WTC11 (cell line): ENCODE results near the gene CIZ1. TPM values are rescaled to one million over a fixed set of nuclear protein-coding genes. Genes with fewer than 3 reads are reported as not detected.

Source experiments
- ATAC-seq: fragments of 200-7000 bp; cut with Tn5 transposase; 2 replicates; pipeline ENCODE4 v1.10.0; 2021; ENCODE audit warnings: mild to moderate bottlenecking, moderate library complexity
- CTCF ChIA-PET: fragments of 300-600 bp; sonication (Branson Sonifier 250); formaldehyde crosslinking; loops from one replicate; lab custom pipeline; 2021; ENCODE audit warnings: antibody characterized with exemption; lab: Charles Lee
- POLR2A ChIA-PET: fragments of 350-600 bp; sonication (Branson Sonifier 250); formaldehyde crosslinking; loops from one replicate; lab custom pipeline; 2021; ENCODE audit warnings: antibody characterized with exemption; lab: Charles Lee
- DNase-seq: peaks from one replicate; pipeline ENCODE4 v3.0.0; 2021; ENCODE audit warnings: low spot score
- H3K27ac Mint-ChIP-seq: 2 replicates; pipeline ENCODE4 v1.8.0; 2021; ENCODE audit warnings: mixed read lengths
- H3K27me3 Mint-ChIP-seq: 2 replicates; pipeline ENCODE4 v1.8.0; 2021; ENCODE audit warnings: low read depth, mild to moderate bottlenecking, moderate library complexity, mixed read lengths
- H3K36me3 Mint-ChIP-seq: 2 replicates; pipeline ENCODE4 v1.8.0; 2021; ENCODE audit warnings: mixed read lengths
- H3K4me1 Mint-ChIP-seq: 2 replicates; pipeline ENCODE4 v1.8.0; 2022; ENCODE audit warnings: mixed read lengths
- H3K4me3 Mint-ChIP-seq: 2 replicates; pipeline ENCODE4 v1.8.0; 2021; ENCODE audit warnings: mild to moderate bottlenecking, moderate library complexity, mixed read lengths
- H3K9me3 Mint-ChIP-seq: 2 replicates; pipeline ENCODE4 v1.8.0; 2021; ENCODE audit warnings: mixed read lengths
- ARID4B ChIP-seq: sonication (generic); formaldehyde crosslinking; IDR thresholded peaks from 2 replicates; pipeline ENCODE4 v1.8.0; 2023; ENCODE audit warnings: missing genetic modification reagents, mild to moderate bottlenecking, borderline replicate concordance
- ERG ChIP-seq: fragments of 250-450 bp; sonication (Bioruptor Pico); IDR thresholded peaks from 2 replicates; pipeline ENCODE4 v1.8.0; 2021; ENCODE audit warnings: mild to moderate bottlenecking
- FOXP1 ChIP-seq: sonication (generic); formaldehyde crosslinking; IDR thresholded peaks from 2 replicates; pipeline ENCODE4 v1.8.0; 2022; ENCODE audit warnings: missing genetic modification reagents, mild to moderate bottlenecking, moderate library complexity, borderline replicate concordance
- HMGXB4 ChIP-seq: sonication (generic); formaldehyde crosslinking; IDR thresholded peaks from 2 replicates; pipeline ENCODE4 v1.8.1; 2023; ENCODE audit warnings: mild to moderate bottlenecking, moderate library complexity, missing genetic modification reagents
- NFYB ChIP-seq: sonication (generic); formaldehyde crosslinking; conservative IDR thresholded peaks from 2 replicates; pipeline ENCODE4 v1.8.0; 2022; ENCODE audit warnings: low read depth, missing genetic modification reagents
- NR3C1 ChIP-seq: sonication (generic); formaldehyde crosslinking; conservative IDR thresholded peaks from 2 replicates; pipeline ENCODE4 v1.8.1; 2023; ENCODE audit warnings: low read depth, mild to moderate bottlenecking, missing genetic modification reagents
- SMAD4 ChIP-seq: sonication (generic); formaldehyde crosslinking; IDR thresholded peaks from 2 replicates; pipeline ENCODE4 v1.8.0; 2022; ENCODE audit warnings: mild to moderate bottlenecking, missing genetic modification reagents
- TP53 ChIP-seq: sonication (generic); formaldehyde crosslinking; IDR thresholded peaks from 2 replicates; pipeline ENCODE4 v1.8.1; 2023; ENCODE audit warnings: mild to moderate bottlenecking, missing genetic modification reagents
- ZBTB21 ChIP-seq: sonication (generic); formaldehyde crosslinking; IDR thresholded peaks from 2 replicates; pipeline ENCODE4 v1.8.1; 2023; ENCODE audit warnings: mild to moderate bottlenecking, missing genetic modification reagents, borderline replicate concordance
- ZNF121 ChIP-seq: sonication (generic); formaldehyde crosslinking; IDR thresholded peaks from 2 replicates; pipeline ENCODE4 v1.8.0; 2023; ENCODE audit warnings: missing genetic modification reagents
- ZNF138 ChIP-seq: sonication (generic); formaldehyde crosslinking; conservative IDR thresholded peaks from 2 replicates; pipeline ENCODE4 v1.8.1; 2022; ENCODE audit warnings: mild to moderate bottlenecking, moderate library complexity, missing genetic modification reagents
- ZNF317 ChIP-seq: sonication (generic); formaldehyde crosslinking; IDR thresholded peaks from 2 replicates; pipeline ENCODE4 v1.8.1; 2023; ENCODE audit warnings: low read depth, mild to moderate bottlenecking, moderate library complexity, missing genetic modification reagents, borderline replicate concordance
- total RNA-seq: library from RNA; stranded (reverse); gene quantifications from 3 replicates; pipeline ENCODE4 v1.2.3, GENCODE V29; 2021
- TF ChIP-seq, protein P1 (sequence below): fragments of 250-450 bp; sonication (Bioruptor Pico); IDR thresholded peaks from 2 replicates; pipeline ENCODE4 v1.9.0; 2021; ENCODE audit warnings: mild to moderate bottlenecking
- TF ChIP-seq, protein P2 (sequence below): sonication (generic); formaldehyde crosslinking; IDR thresholded peaks from 2 replicates; pipeline ENCODE4 v1.8.0; 2022; ENCODE audit warnings: mild to moderate bottlenecking, missing genetic modification reagents
- TF ChIP-seq, protein P3 (sequence below): sonication (generic); formaldehyde crosslinking; conservative IDR thresholded peaks from 2 replicates; pipeline ENCODE4 v1.8.1; 2022; ENCODE audit warnings: mild to moderate bottlenecking, missing genetic modification reagents
- TF ChIP-seq, protein P4 (sequence below): fragments of 250-450 bp; sonication (Bioruptor Pico); conservative IDR thresholded peaks from 2 replicates; pipeline ENCODE4 v1.9.0; 2021; ENCODE audit warnings: mild to moderate bottlenecking

Gene CIZ1
- total RNA-seq, 1 experiment from 2014 or later: 90.2 TPM

DNA sequence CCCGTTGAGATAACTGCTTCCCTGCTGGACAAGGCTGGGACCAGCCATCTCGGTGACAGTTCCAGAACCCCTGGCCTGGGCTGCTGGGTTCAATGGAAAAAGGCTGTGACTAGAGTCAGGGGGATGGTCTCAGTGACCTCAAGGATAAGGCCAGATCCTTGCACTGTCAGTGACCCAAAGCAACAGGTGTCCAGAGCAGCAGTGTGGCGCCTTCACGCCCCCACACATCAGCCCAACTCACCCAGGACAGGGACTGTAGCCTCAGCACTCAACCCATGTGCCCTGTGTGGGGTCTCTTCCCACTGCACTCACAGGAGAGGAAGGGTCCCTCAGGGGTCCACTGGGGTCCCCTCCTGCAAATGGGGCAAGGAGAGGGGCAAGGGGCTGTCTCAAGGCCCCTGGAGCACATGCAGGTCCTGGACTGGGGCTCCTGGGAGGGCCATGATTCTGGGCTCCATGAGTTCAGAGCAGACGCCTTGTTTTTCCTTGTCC, 42.8 kb downstream of the CIZ1 start:
- ChIA-PET CTCF (no interaction called here), POLR2A (no interaction called here)
- TF ChIP-seq ZBTB21 (CRISPR knock-in tag) (no peak), NFYB (CRISPR knock-in tag) (no peak), FOXP1 (no peak)
- no peak overlapping the region for H3K4me3 Mint-ChIP-seq
- no peak for ATAC-seq
- no peak overlapping the region for H3K27ac Mint-ChIP-seq
- no peaks in the 10 kb centered on the region for H3K9me3 Mint-ChIP-seq
- peaks cover 7% of the 10 kb centered on the region; the same call in 1 of the 2 replicates for H3K27me3 Mint-ChIP-seq
- no peak for DNase-seq
- no peaks in the 10 kb centered on the region for H3K36me3 Mint-ChIP-seq
- peaks cover 12% of the 10 kb centered on the region for H3K4me1 Mint-ChIP-seq

- peaks cover 7% of the 10 kb centered on the region; the same call in 1 of the 2 replicates for H3K27me3 Mint-ChIP-seq
- no peak for DNase-seq
- TF ChIP-seq ZNF317 (CRISPR knock-in tag) (no peak), NR3C1 (CRISPR knock-in tag) (no peak), HMGXB4 (CRISPR knock-in tag) (no peak), TP53 (CRISPR knock-in tag) (no peak), ARID4B (CRISPR knock-in tag) (no peak)
- H3K36me3 Mint-ChIP-seq: no peaks in the 10 kb centered on the region
- no peak for ATAC-seq
- POLR2A ChIA-PET: interaction anchor here (0.6 kb wide), 1 partner anchor 1772 kb away, joined by 4 read pairs; no protein-coding TSS in a partner anchor
- no peak overlapping the region for H3K4me3 Mint-ChIP-seq
- H3K9me3 Mint-ChIP-seq: no peaks in the 10 kb centered on the region
- CTCF ChIA-PET: interaction anchor here (1.1 to 3.3 kb wide), 3 partner anchors 18 to 29 kb away, joined by 3 to 27 read pairs (median 10); no protein-coding TSS in a partner anchor
- peaks cover 12% of the 10 kb centered on the region for H3K4me1 Mint-ChIP-seq
- H3K27ac Mint-ChIP-seq: no peak overlapping the region
Observed at GRCh38 chr9:128146591-128147120, 44.7 kb downstream of the CIZ1 start.

DNA sequence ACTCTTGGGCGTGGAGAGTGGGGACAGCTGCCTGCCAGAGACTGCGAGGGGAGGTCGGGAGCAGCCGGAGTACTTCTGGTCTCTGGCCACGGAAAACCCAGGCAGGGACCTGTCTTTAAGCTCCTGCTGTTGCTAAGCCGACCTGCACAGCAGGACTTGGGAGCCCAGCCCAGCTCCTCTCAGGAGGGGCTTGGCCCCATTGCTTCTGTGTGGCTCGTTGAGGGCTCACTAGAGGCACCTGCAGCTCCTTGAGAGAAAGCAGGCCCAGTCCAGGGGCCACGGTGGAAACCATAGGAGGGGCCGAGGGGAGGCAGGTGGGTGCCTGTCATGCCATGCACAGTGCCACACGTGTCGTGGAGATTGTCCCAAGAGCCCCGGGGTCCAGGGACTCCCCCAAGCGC, 45.4 kb downstream of the CIZ1 start:
- Mint-ChIP-seq H3K4me1 (peaks cover 9% of the 10 kb centered on the region), H3K36me3 (no peaks in the 10 kb centered on the region), H3K27me3 (peaks cover 3% of the 10 kb centered on the region; the same call in 1 of the 2 replicates), H3K9me3 (no peaks in the 10 kb centered on the region), H3K4me3 (no peak overlapping the region), H3K27ac (no peak overlapping the region)
- ChIA-PET CTCF (interaction anchor here (0.7 to 3.3 kb wide), 3 partner anchors 14 to 28 kb away, joined by 3 to 27 read pairs (median 10); partner anchors contain the start of gene BBLN), POLR2A (no interaction called here)
- ATAC-seq: no peak
- no peak for DNase-seq
- TF ChIP-seq ZNF121 (no peak), ERG (CRISPR knock-in tag) (no peak), SMAD4 (CRISPR knock-in tag) (no peak), FOXP1 (no peak), ZNF138 (CRISPR knock-in tag) (no peak)
- TF ChIP-seq, protein P1, sequence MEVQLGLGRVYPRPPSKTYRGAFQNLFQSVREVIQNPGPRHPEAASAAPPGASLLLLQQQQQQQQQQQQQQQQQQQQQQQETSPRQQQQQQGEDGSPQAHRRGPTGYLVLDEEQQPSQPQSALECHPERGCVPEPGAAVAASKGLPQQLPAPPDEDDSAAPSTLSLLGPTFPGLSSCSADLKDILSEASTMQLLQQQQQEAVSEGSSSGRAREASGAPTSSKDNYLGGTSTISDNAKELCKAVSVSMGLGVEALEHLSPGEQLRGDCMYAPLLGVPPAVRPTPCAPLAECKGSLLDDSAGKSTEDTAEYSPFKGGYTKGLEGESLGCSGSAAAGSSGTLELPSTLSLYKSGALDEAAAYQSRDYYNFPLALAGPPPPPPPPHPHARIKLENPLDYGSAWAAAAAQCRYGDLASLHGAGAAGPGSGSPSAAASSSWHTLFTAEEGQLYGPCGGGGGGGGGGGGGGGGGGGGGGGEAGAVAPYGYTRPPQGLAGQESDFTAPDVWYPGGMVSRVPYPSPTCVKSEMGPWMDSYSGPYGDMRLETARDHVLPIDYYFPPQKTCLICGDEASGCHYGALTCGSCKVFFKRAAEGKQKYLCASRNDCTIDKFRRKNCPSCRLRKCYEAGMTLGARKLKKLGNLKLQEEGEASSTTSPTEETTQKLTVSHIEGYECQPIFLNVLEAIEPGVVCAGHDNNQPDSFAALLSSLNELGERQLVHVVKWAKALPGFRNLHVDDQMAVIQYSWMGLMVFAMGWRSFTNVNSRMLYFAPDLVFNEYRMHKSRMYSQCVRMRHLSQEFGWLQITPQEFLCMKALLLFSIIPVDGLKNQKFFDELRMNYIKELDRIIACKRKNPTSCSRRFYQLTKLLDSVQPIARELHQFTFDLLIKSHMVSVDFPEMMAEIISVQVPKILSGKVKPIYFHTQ (CRISPR knock-in tag): no peak
- TF ChIP-seq, protein P2, sequence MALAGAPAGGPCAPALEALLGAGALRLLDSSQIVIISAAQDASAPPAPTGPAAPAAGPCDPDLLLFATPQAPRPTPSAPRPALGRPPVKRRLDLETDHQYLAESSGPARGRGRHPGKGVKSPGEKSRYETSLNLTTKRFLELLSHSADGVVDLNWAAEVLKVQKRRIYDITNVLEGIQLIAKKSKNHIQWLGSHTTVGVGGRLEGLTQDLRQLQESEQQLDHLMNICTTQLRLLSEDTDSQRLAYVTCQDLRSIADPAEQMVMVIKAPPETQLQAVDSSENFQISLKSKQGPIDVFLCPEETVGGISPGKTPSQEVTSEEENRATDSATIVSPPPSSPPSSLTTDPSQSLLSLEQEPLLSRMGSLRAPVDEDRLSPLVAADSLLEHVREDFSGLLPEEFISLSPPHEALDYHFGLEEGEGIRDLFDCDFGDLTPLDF (CRISPR knock-in tag): no peak
- TF ChIP-seq, protein P3, sequence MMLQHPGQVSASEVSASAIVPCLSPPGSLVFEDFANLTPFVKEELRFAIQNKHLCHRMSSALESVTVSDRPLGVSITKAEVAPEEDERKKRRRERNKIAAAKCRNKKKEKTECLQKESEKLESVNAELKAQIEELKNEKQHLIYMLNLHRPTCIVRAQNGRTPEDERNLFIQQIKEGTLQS: no peak
- TF ChIP-seq, protein P4, sequence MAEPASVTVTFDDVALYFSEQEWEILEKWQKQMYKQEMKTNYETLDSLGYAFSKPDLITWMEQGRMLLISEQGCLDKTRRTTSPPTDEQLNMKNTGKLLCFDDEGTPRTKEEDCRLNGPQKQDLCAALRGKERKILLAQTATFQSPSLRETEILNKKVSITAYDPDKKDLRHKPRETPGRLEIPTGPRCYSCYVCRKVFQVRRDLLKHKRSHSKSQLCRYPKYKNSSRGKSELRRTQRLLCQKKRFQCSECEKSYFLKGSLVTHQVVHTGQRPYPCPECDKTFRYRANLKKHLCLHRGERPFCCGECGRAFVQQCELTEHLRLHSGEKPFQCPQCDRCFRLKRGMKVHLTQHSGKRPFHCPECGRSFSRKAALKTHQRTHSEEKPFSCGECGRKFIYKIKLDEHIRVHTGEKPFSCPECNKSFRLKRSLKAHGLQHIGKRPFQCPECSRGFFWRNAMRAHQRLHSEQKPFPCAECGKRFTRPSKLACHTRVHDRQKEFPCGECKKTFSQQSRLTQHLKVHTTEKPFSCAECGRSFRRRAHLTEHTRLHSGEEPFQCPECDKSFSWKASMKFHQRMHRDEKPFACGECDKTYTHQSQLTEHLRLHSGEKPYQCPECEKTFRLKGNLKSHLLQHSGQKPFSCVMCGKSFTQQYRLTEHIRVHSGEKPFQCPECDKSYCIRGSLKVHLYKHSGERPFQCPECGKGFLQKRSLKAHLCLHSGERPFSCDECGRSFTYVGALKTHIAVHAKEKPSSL: no peak
- TF ChIP-seq, all 79 proteins: peak for 0
